ENCODE results near the gene DOK1. TPM values are rescaled to one million over a fixed set of nuclear protein-coding genes. Genes with fewer than 3 reads are reported as not detected.
A peak's percentile ranks its signal among the peaks of the same experiment; 100 is the strongest.

The DOK1 gene
- total RNA-seq, 1 donor from 2014 or later, result 3.7 TPM

GRCh38 chr2:74564222-74564621 lies 9.7 kb downstream of the DOK1 start:
- DNase-seq (ENCODE audit: low spot score in 2 of 2) (no peak), FAIRE-seq (no peak)

GRCh38 chr2:74566076-74566753 lies 11.7 kb downstream of the DOK1 start:
- DNase-seq (ENCODE audit: low spot score in 2 of 2) (no peak), FAIRE-seq (no peak)

- FAIRE-seq (no peak), DNase-seq (ENCODE audit: low spot score in 2 of 2) (no peak)
Measured at GRCh38 chr2:74566754-74567085, 12.2 kb downstream of the DOK1 start.

GRCh38 chr2:74567881-74568280 lies 13.4 kb downstream of the DOK1 start:
- no peak for FAIRE-seq
- no peak for DNase-seq (ENCODE audit: low spot score in 2 of 2)

- DNase-seq (ENCODE audit: low spot score in 2 of 2), result no peak
- no peak for FAIRE-seq
Measured at GRCh38 chr2:74569686-74570085, 15.2 kb downstream of the DOK1 start.

- FAIRE-seq (no peak), DNase-seq (ENCODE audit: low spot score in 2 of 2) (no peak)
Measured at GRCh38 chr2:74571058-74571457, 16.5 kb downstream of the DOK1 start.

GRCh38 chr2:74572178-74572925 lies 17.8 kb downstream of the DOK1 start:
- DNase-seq (ENCODE audit: low spot score in 2 of 2), result no peak
- no peak for FAIRE-seq

- no peak for FAIRE-seq
- DNase-seq (ENCODE audit: low spot score in 2 of 2), result no peak
Measured at GRCh38 chr2:74573747-74574562, 19.4 kb downstream of the DOK1 start.

- FAIRE-seq (no peak), DNase-seq (ENCODE audit: low spot score in 2 of 2) (no peak)
Measured at GRCh38 chr2:74575320-74575719, 20.8 kb downstream of the DOK1 start.

GRCh38 chr2:74576211-74576862 lies 21.8 kb downstream of the DOK1 start:
- FAIRE-seq, result no peak
- DNase-seq (ENCODE audit: low spot score in 2 of 2), result no peak

- FAIRE-seq (no peak), DNase-seq (ENCODE audit: low spot score in 2 of 2) (no peak)
Measured at GRCh38 chr2:74576863-74577229, 22.3 kb downstream of the DOK1 start.

- no peak for FAIRE-seq
- no peak for DNase-seq (ENCODE audit: low spot score in 2 of 2)
Measured at GRCh38 chr2:74577448-74577847, 22.9 kb downstream of the DOK1 start.

- FAIRE-seq (no peak), DNase-seq (ENCODE audit: low spot score in 2 of 2) (no peak)
Measured at GRCh38 chr2:74578408-74578807, 23.9 kb downstream of the DOK1 start.

- no peak for FAIRE-seq
- no peak for DNase-seq (ENCODE audit: low spot score in 2 of 2)
Measured at GRCh38 chr2:74581463-74581862, 26.9 kb downstream of the DOK1 start.

- FAIRE-seq (no peak), DNase-seq (ENCODE audit: low spot score in 2 of 2) (no peak)
Measured at GRCh38 chr2:74582184-74582583, 27.7 kb downstream of the DOK1 start.

GRCh38 chr2:74583504-74583903 lies 29.0 kb downstream of the DOK1 start:
- FAIRE-seq (no peak), DNase-seq (ENCODE audit: low spot score in 2 of 2) (no peak)

- FAIRE-seq (no peak), DNase-seq (ENCODE audit: low spot score in 2 of 2) (no peak)
Measured at GRCh38 chr2:74584088-74584645, 29.6 kb downstream of the DOK1 start.

GRCh38 chr2:74585406-74586185 lies 31.1 kb downstream of the DOK1 start:
- no peak for DNase-seq (ENCODE audit: low spot score in 2 of 2)
- no peak for FAIRE-seq

- FAIRE-seq, result peak; percentile 6
- peak; percentile 47 to 69 for DNase-seq (ENCODE audit: low spot score in 2 of 2)
Measured at GRCh38 chr2:74587664-74588277, 33.3 kb downstream of the DOK1 start.
